ENCODE data around the gene FILIP1L. TPM values are rescaled to one million over a fixed set of nuclear protein-coding genes. Genes with fewer than 3 reads are reported as not detected.

The FILIP1L gene
- total RNA-seq, 1 experiment from 2014 or later = 0.07 TPM

DNA sequence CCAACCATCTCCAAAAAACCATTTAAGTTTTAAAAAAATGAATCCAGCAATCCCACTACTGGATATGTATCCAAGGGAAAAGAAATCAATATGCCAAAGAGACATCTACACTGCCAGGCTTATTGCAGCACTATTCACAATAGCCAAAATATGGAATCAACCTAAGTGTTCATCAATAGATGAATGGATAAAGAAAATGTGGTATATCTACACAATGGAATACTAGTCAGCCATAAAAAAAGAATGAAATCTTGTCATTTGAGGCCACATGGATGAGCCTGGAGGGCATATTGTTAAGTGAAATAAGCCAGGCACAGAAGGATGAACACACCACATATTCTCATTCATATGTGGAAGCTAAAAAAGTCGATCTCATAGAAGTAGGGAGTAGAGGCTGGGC lies 136.1 kb downstream of the FILIP1L start:
- Histone ChIP-seq H4K91ac (ENCODE audit: insufficient read length, low read depth, low read length) (no peak overlapping the region), H2BK15ac (ENCODE audit: low read depth, low read length) (no peak overlapping the region), H3K4ac (ENCODE audit: low read depth, low read length) (no peak overlapping the region), H2BK120ac (ENCODE audit: low read depth, low read length, poor library complexity, severe bottlenecking) (no peak overlapping the region), H2AK5ac (ENCODE audit: insufficient read length, low read length) (no peak overlapping the region), H3T11ph (ENCODE audit: low read length) (no peak overlapping the region), H2BK5ac (ENCODE audit: insufficient read length, low read length) (no peak overlapping the region), H4K20me1 (ENCODE audit: control insufficient read depth, insufficient read depth, insufficient read length) (no peaks in the 10 kb centered on the region), H3K27ac (ENCODE audit: insufficient read length, low read depth, low read length) (no peak overlapping the region), H4K8ac (replicated peaks; ENCODE audit: insufficient read length, low read depth, low read length) (no peak overlapping the region), H3K9me3 (ENCODE audit: control insufficient read depth, low read depth, low read length) (no peaks in the 10 kb centered on the region), H2BK20ac (ENCODE audit: low read depth, low read length, poor library complexity, severe bottlenecking) (no peak overlapping the region), H3K4me2 (ENCODE audit: insufficient read depth, insufficient read length, low read length) (no peak overlapping the region), H3K23ac (ENCODE audit: insufficient read length, low read depth, low read length) (no peak overlapping the region), H3K56ac (ENCODE audit: insufficient read length, low read depth, low read length) (no peak overlapping the region), H2AFZ (ENCODE audit: low read length) (no peak overlapping the region), H2BK12ac (ENCODE audit: insufficient read length, low read depth, low read length) (no peak overlapping the region), H3K27me3 (ENCODE audit: insufficient read depth, low read length) (no peaks in the 10 kb centered on the region), H4K5ac (ENCODE audit: insufficient read length, low read depth, low read length) (no peak overlapping the region), H3K14ac (ENCODE audit: insufficient read depth, low read length) (no peak overlapping the region), H3K18ac (ENCODE audit: insufficient read length, low read depth, low read length) (no peak overlapping the region), H3K23me2 (ENCODE audit: insufficient read length, low read depth, low read length, poor library complexity, severe bottlenecking) (no peaks in the 10 kb centered on the region), H3K79me2 (ENCODE audit: insufficient read depth, low read length) (no peaks in the 10 kb centered on the region), H3K79me1 (ENCODE audit: insufficient read depth, low read depth, low read length, poor library complexity, severe bottlenecking) (no peaks in the 10 kb centered on the region), H3K4me1 (ENCODE audit: insufficient read depth, low read length) (no peaks in the 10 kb centered on the region), H3K9ac (ENCODE audit: extremely low read depth, insufficient read length, low read length) (no peak overlapping the region)
- no peaks in the 10 kb centered on the region; a peak in 2 of 5 replicates for H3K9me3 Mint-ChIP-seq
- H3K27ac Mint-ChIP-seq = no peak overlapping the region
- TF ChIP-seq, protein P1, sequence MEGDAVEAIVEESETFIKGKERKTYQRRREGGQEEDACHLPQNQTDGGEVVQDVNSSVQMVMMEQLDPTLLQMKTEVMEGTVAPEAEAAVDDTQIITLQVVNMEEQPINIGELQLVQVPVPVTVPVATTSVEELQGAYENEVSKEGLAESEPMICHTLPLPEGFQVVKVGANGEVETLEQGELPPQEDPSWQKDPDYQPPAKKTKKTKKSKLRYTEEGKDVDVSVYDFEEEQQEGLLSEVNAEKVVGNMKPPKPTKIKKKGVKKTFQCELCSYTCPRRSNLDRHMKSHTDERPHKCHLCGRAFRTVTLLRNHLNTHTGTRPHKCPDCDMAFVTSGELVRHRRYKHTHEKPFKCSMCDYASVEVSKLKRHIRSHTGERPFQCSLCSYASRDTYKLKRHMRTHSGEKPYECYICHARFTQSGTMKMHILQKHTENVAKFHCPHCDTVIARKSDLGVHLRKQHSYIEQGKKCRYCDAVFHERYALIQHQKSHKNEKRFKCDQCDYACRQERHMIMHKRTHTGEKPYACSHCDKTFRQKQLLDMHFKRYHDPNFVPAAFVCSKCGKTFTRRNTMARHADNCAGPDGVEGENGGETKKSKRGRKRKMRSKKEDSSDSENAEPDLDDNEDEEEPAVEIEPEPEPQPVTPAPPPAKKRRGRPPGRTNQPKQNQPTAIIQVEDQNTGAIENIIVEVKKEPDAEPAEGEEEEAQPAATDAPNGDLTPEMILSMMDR (conservative IDR thresholded peaks at IDR 0.05) = no peak
- DNase-seq = no peak
- H3K36me3 Mint-ChIP-seq (ENCODE audit: insufficient read depth in 1 of 3, low read depth in 3 of 3) = peaks cover 0 to 2% (median 0%) of the 10 kb centered on the region in 3 experiments; a peak in 2 of 7 replicates
- no peaks in the 10 kb centered on the region for H3K4me1 Mint-ChIP-seq
- WGBS (ENCODE audit: extremely low coverage, insufficient read length, low lambda C conversion rate) = no CpG with 5 or more reads among the region's 1 CpG
- H3K4me3 Mint-ChIP-seq = no peak overlapping the region
- no peaks in the 10 kb centered on the region for H3K27me3 Mint-ChIP-seq (ENCODE audit: low read depth)
